HepG2 (cell line): ENCODE data around the gene CEBPA. TPM values are rescaled to one million over a fixed set of nuclear protein-coding genes. Genes with fewer than 3 reads are reported as not detected.

Source experiments
- CEBPB ChIP-seq: IDR thresholded peaks from 2 replicates; pipeline ENCODE4 v1.6.1; 2011; ENCODE audit warnings: low read depth, low read length, improper control_type of control experiment, borderline replicate concordance
- CHCHD3 ChIP-seq: sonication (generic); formaldehyde crosslinking; IDR thresholded peaks from 2 replicates; pipeline ENCODE4 v1.8.0; 2022; ENCODE audit warnings: mild to moderate bottlenecking, missing genetic modification reagents, moderate library complexity
- ELF3 ChIP-seq: IDR thresholded peaks from 2 replicates; pipeline ENCODE4 v1.6.1; 2016; ENCODE audit warnings: missing genetic modification reagents, missing compliant biosample characterization
- NFKB2 ChIP-seq: sonication (generic); formaldehyde crosslinking; IDR thresholded peaks from 2 replicates; pipeline ENCODE4 v1.4.0; 2020; ENCODE audit warnings: missing genetic modification reagents, borderline replicate concordance
- PITX1 ChIP-seq: sonication (generic); formaldehyde crosslinking; IDR thresholded peaks from 2 replicates; pipeline ENCODE4 v1.5.1; 2020; ENCODE audit warnings: mild to moderate bottlenecking, missing genetic modification reagents
- POLR2AphosphoS2 ChIP-seq: IDR thresholded peaks from 2 replicates; pipeline ENCODE4 v1.6.1; 2011; ENCODE audit warnings: low read depth, low read length, improper control_type of control experiment
- RARA ChIP-seq: IDR thresholded peaks from 2 replicates; pipeline ENCODE4 v1.6.1; 2016; ENCODE audit warnings: missing genetic modification reagents, missing compliant biosample characterization
- SAFB2 ChIP-seq: sonication (generic); formaldehyde crosslinking; IDR thresholded peaks from 2 replicates; pipeline ENCODE4 v1.5.1; 2020; ENCODE audit warnings: missing genetic modification reagents, low read depth, mild to moderate bottlenecking, borderline replicate concordance
- SMARCC2 ChIP-seq: fragments of 450-650 bp; IDR thresholded peaks from 2 replicates; pipeline ENCODE4 v1.6.1; 2017; ENCODE audit warnings: antibody characterized with exemption, mild to moderate bottlenecking
- ZNF230 ChIP-seq: sonication (generic); formaldehyde crosslinking; IDR thresholded peaks from 2 replicates; pipeline ENCODE4 v1.4.0; 2020; ENCODE audit warnings: mild to moderate bottlenecking, missing genetic modification reagents
- ZNF263 ChIP-seq: sonication (generic); formaldehyde crosslinking; IDR thresholded peaks from 2 replicates; pipeline ENCODE4 v1.4.0; 2020; ENCODE audit warnings: missing genetic modification reagents
- ZNF337 ChIP-seq: sonication (generic); formaldehyde crosslinking; IDR thresholded peaks from 2 replicates; pipeline ENCODE4 v1.5.1; 2020; ENCODE audit warnings: missing genetic modification reagents, low read depth, mild to moderate bottlenecking, borderline replicate concordance
- ZNF547 ChIP-seq: sonication (generic); formaldehyde crosslinking; IDR thresholded peaks from 2 replicates; pipeline ENCODE4 v1.5.1; 2020; ENCODE audit warnings: mild to moderate bottlenecking, missing genetic modification reagents
- ZNF616 ChIP-seq: sonication (generic); formaldehyde crosslinking; IDR thresholded peaks from 2 replicates; pipeline ENCODE4 v1.5.0; 2020; ENCODE audit warnings: low read depth, mild to moderate bottlenecking, missing genetic modification reagents
- ZNF839 ChIP-seq: sonication (generic); formaldehyde crosslinking; IDR thresholded peaks from 2 replicates; pipeline ENCODE4 v1.4.0; 2020; ENCODE audit warnings: missing genetic modification reagents, mild to moderate bottlenecking, borderline replicate concordance
- polyA plus RNA-seq, 8 experiments: library from polyadenylated mRNA; depleted of rRNA in 3 of 8; stranded (reverse) in 7 of 8; unstranded in 1 of 8; fragments of >200 nt; fragmentation: Illumina TruSeq in 4 of 8; extraction: Trizol in 4 of 8; gene quantifications; 2 replicates each; pipeline versions ENCODE4 v1.2.1 to v1.2.3, GENCODE V29; 2011 to 2016; ENCODE audit warnings: low read depth in 4 of 8, missing spikeins in 1 of 8, mixed read lengths in 1 of 8; ENCODE audit not compliant: insufficient read depth in 1 of 8
- total RNA-seq, 5 experiments: library from RNA; depleted of rRNA; stranded (reverse); fragments of >200 nt; fragmentation: Illumina TruSeq; extraction: Trizol; gene quantifications; 2 replicates each; pipeline ENCODE4 v1.2.3, GENCODE V29; 2016; ENCODE audit warnings: low read depth in 1 of 5
- TF ChIP-seq, protein P1 (sequence below): sonication (generic); formaldehyde crosslinking; IDR thresholded peaks from 2 replicates; pipeline ENCODE4 v1.4.0; 2020; ENCODE audit warnings: mild to moderate bottlenecking, low read depth, missing genetic modification reagents
- TF ChIP-seq, protein P2 (sequence below): sonication (generic); formaldehyde crosslinking; IDR thresholded peaks from 2 replicates; pipeline ENCODE4 v1.8.1; 2023; ENCODE audit warnings: missing genetic modification reagents, mild to moderate bottlenecking, borderline replicate concordance
- TF ChIP-seq, protein P3 (sequence below): sonication (generic); formaldehyde crosslinking; IDR thresholded peaks from 2 replicates; pipeline ENCODE4 v1.8.0; 2022; ENCODE audit warnings: missing genetic modification reagents, mild to moderate bottlenecking, moderate library complexity, borderline replicate concordance
- TF ChIP-seq, protein P4 (sequence below): IDR thresholded peaks from 2 replicates; pipeline ENCODE4 v1.6.1; 2012; ENCODE audit warnings: low read length, improper control_type of control experiment
- TF ChIP-seq, protein P5 (sequence below): IDR thresholded peaks from 2 replicates; pipeline ENCODE4 v1.6.1; 2016; ENCODE audit warnings: low read depth, control low read depth

Gene CEBPA
- total and polyA plus RNA-seq, 2 of the 13 experiments (the other 11 are each of a cell fraction or from before 2014, with no cell fraction given): 24.8 to 103 TPM

DNA sequence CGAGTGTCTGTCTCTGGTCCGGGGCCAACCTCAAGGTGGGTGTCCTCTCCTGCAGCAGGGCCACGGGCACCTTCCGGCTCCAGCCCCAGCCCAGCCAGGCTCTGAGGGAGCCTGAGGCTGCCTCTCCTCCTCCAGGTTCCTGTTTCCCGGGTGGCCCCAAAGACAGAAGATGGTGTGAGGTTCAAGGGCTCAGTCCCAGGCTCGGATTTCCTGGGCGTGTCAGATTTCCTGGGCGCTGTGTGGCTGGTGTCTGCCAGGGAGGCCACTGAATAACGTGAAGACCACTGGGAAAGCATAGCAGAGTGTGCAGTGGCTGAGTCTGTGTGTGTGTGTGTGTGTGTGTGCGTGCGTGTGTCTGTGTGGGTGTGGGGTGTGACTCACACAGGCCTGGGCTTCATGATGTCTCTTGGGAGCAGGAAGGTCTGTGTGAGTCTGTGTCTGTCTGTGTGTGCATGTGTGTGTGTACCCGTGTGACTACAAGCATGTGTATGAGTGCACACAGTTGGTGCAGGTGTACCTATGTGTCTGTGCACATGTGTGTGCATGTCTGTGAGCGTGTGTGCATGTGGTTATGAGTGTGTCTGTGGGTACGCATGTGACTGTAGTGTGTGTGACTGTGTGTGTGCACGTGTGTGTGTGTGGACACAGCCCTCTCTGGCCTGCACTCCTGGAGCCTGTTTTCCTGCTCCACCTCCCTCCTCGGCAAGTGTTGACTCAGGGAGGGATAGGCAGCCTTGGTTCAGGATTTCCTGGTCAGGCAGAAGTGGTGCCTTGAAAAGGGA lies 28.3 kb downstream of the CEBPA start (continued):
- TF ChIP-seq, protein P1, sequence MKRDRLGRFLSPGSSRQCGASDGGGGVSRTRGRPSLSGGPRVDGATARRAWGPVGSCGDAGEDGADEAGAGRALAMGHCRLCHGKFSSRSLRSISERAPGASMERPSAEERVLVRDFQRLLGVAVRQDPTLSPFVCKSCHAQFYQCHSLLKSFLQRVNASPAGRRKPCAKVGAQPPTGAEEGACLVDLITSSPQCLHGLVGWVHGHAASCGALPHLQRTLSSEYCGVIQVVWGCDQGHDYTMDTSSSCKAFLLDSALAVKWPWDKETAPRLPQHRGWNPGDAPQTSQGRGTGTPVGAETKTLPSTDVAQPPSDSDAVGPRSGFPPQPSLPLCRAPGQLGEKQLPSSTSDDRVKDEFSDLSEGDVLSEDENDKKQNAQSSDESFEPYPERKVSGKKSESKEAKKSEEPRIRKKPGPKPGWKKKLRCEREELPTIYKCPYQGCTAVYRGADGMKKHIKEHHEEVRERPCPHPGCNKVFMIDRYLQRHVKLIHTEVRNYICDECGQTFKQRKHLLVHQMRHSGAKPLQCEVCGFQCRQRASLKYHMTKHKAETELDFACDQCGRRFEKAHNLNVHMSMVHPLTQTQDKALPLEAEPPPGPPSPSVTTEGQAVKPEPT: no peak
- TF ChIP-seq ZNF263 (CRISPR knock-in tag) (peak; percentile 70), CEBPB (no peak), RARA (peak; percentile 85), ZNF337 (CRISPR knock-in tag) (no peak), SMARCC2 (no peak), ELF3 (CRISPR knock-in tag) (peak; percentile 93), ZNF547 (CRISPR knock-in tag) (no peak), SAFB2 (CRISPR knock-in tag) (no peak), ZNF230 (CRISPR knock-in tag) (no peak), CHCHD3 (CRISPR knock-in tag) (no peak), ZNF839 (CRISPR knock-in tag) (no peak), POLR2AphosphoS2 (no peak), NFKB2 (CRISPR knock-in tag) (peak; percentile 72; the same call in 1 of the 2 replicates), ZNF616 (CRISPR knock-in tag) (no peak), PITX1 (peak; percentile 72; the same call in 1 of the 2 replicates)
- TF ChIP-seq, protein P2, sequence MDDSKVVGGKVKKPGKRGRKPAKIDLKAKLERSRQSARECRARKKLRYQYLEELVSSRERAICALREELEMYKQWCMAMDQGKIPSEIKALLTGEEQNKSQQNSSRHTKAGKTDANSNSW (CRISPR knock-in tag): no peak
- TF ChIP-seq, protein P3, sequence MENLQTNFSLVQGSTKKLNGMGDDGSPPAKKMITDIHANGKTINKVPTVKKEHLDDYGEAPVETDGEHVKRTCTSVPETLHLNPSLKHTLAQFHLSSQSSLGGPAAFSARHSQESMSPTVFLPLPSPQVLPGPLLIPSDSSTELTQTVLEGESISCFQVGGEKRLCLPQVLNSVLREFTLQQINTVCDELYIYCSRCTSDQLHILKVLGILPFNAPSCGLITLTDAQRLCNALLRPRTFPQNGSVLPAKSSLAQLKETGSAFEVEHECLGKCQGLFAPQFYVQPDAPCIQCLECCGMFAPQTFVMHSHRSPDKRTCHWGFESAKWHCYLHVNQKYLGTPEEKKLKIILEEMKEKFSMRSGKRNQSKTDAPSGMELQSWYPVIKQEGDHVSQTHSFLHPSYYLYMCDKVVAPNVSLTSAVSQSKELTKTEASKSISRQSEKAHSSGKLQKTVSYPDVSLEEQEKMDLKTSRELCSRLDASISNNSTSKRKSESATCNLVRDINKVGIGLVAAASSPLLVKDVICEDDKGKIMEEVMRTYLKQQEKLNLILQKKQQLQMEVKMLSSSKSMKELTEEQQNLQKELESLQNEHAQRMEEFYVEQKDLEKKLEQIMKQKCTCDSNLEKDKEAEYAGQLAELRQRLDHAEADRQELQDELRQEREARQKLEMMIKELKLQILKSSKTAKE (CRISPR knock-in tag): peak; percentile 64; the same call in 1 of the 2 replicates
- TF ChIP-seq, protein P4, sequence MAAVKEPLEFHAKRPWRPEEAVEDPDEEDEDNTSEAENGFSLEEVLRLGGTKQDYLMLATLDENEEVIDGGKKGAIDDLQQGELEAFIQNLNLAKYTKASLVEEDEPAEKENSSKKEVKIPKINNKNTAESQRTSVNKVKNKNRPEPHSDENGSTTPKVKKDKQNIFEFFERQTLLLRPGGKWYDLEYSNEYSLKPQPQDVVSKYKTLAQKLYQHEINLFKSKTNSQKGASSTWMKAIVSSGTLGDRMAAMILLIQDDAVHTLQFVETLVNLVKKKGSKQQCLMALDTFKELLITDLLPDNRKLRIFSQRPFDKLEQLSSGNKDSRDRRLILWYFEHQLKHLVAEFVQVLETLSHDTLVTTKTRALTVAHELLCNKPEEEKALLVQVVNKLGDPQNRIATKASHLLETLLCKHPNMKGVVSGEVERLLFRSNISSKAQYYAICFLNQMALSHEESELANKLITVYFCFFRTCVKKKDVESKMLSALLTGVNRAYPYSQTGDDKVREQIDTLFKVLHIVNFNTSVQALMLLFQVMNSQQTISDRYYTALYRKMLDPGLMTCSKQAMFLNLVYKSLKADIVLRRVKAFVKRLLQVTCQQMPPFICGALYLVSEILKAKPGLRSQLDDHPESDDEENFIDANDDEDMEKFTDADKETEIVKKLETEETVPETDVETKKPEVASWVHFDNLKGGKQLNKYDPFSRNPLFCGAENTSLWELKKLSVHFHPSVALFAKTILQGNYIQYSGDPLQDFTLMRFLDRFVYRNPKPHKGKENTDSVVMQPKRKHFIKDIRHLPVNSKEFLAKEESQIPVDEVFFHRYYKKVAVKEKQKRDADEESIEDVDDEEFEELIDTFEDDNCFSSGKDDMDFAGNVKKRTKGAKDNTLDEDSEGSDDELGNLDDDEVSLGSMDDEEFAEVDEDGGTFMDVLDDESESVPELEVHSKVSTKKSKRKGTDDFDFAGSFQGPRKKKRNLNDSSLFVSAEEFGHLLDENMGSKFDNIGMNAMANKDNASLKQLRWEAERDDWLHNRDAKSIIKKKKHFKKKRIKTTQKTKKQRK: no peak
- TF ChIP-seq, protein P5, sequence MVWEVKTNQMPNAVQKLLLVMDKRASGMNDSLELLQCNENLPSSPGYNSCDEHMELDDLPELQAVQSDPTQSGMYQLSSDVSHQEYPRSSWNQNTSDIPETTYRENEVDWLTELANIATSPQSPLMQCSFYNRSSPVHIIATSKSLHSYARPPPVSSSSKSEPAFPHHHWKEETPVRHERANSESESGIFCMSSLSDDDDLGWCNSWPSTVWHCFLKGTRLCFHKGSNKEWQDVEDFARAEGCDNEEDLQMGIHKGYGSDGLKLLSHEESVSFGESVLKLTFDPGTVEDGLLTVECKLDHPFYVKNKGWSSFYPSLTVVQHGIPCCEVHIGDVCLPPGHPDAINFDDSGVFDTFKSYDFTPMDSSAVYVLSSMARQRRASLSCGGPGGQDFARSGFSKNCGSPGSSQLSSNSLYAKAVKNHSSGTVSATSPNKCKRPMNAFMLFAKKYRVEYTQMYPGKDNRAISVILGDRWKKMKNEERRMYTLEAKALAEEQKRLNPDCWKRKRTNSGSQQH (CRISPR knock-in tag): peak; percentile 85
